Measurements from ENCODE around the gene TAF8. TPM values are rescaled to one million over a fixed set of nuclear protein-coding genes. Genes with fewer than 3 reads are reported as not detected.

Gene TAF8
- total RNA-seq, 4 donors from 2014 or later: 22.7 to 48.8 (median 26.1) TPM

- TF ChIP-seq, protein P1, sequence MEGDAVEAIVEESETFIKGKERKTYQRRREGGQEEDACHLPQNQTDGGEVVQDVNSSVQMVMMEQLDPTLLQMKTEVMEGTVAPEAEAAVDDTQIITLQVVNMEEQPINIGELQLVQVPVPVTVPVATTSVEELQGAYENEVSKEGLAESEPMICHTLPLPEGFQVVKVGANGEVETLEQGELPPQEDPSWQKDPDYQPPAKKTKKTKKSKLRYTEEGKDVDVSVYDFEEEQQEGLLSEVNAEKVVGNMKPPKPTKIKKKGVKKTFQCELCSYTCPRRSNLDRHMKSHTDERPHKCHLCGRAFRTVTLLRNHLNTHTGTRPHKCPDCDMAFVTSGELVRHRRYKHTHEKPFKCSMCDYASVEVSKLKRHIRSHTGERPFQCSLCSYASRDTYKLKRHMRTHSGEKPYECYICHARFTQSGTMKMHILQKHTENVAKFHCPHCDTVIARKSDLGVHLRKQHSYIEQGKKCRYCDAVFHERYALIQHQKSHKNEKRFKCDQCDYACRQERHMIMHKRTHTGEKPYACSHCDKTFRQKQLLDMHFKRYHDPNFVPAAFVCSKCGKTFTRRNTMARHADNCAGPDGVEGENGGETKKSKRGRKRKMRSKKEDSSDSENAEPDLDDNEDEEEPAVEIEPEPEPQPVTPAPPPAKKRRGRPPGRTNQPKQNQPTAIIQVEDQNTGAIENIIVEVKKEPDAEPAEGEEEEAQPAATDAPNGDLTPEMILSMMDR (IDR thresholded peaks at IDR 0.05; ENCODE audit: low read depth): no peak
These were observed 19.5 kb upstream of the TAF8 start for GRCh38 chr6:42030585-42031506.

DNA sequence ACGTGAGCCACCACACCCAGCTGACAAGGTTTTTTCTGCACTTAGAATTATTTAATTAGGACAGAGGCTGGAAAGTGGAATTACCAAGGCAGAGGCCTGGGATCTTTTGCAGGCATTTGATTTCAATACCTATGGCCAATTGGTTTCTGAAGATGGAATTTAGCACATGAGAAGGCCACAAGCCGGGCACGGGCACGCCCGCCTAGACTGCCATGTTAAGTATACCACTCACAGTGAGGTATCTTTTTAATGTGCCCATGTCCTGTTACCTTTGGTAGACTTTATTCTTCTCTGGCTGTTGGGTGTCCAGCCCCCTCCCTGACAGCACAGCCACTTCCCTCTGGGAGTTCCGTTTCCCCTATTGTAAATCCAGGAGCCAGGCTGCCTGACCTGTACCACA, 18.0 kb upstream of the TAF8 start:
- TF ChIP-seq, protein P1 (IDR thresholded peaks at IDR 0.05; ENCODE audit: low read depth): no peak

DNA sequence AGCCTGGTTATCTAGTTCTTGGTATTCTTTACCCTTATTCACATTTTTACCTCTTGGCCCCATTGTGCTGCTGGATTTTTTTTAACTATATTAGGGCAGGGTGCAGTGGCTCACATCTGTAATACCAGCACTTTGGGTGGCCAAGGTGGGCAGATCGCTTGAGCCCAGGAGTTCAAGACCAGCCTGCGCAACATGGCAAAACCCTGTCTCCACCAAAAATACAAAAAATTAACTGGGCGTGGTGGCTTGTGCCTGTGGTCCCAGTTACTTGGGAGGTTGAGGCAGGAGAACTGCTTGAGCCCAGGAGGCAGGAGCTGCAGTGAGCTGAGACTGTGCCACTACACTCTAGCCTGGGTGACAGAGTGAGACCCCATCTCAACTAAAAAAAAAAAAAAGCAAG, 12.2 kb upstream of the TAF8 start:
- TF ChIP-seq, protein P1 (IDR thresholded peaks at IDR 0.05; ENCODE audit: low read depth): no peak

GRCh38 chr6:42038811-42039408, 11.4 kb upstream of the TAF8 start:
- TF ChIP-seq, protein P1 (IDR thresholded peaks at IDR 0.05; ENCODE audit: low read depth): no peak

GRCh38 chr6:42040856-42041480, 9.4 kb upstream of the TAF8 start:
- TF ChIP-seq, protein P1 (IDR thresholded peaks at IDR 0.05; ENCODE audit: low read depth): no peak

DNA sequence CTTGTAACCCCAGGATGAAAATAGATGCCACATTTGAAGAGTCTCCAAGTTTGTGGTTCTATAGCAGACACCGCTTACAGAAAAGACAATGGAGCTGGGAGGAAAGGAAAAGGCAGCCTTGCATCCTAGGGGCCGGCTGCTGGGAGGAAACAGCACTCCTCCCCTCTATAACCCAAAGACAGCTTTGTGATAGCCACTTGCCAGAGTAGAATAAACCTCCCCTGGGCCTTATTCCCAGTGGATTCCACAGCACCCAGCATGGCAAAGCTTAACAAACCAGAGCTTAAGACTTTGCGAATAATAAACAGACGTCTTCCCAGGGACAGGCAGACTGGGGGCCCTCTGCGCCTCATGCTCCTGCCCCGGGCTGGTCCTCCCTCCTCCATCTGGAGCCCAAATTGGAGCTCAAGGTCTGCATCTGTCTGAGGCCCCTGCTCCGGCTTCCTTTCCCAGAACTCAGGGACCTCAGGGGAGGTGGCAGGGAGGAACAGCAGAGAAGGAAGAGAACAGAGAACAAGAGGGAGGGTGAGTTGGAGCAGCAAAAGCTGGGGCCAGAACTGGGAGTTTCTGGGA, 8.8 kb upstream of the TAF8 start:
- TF ChIP-seq, protein P1 (IDR thresholded peaks at IDR 0.05; ENCODE audit: low read depth): no peak

DNA sequence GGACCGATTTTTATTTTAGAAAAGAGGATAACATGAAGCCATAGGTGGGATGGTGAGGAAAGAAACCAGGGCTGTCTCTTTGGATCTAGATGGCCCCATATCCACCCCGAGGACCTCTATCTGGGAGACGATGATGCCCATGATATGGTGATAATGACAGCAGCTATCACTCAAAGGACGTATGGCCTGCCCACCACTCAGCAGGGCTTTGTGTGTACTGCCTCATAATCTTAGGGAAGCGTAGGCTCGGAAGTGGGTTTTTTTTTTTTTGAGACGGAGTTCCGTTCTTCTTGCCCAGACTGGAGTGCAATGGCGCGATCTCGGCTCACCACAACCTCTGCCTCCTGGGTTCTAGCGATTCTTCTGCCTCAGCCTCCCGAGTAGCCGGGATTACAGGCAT, 8.2 kb upstream of the TAF8 start:
- TF ChIP-seq, protein P1 (IDR thresholded peaks at IDR 0.05; ENCODE audit: low read depth): no peak
